ENCODE results near the gene NAV2.

NAV2 gene

GRCh38 chr11:19832086-19832750 is 119.6 kb downstream of the NAV2 start:
- DNase-seq (ENCODE audit: low read depth) = no peak

GRCh38 chr11:19832901-19833300 is 120.3 kb downstream of the NAV2 start:
- no peak for DNase-seq (ENCODE audit: low read depth)

GRCh38 chr11:19834771-19835170 is 122.1 kb downstream of the NAV2 start:
- DNase-seq (ENCODE audit: low read depth) = no peak

GRCh38 chr11:19836666-19837065 is 124.0 kb downstream of the NAV2 start:
- no peak for DNase-seq (ENCODE audit: low read depth)

- no peak for DNase-seq (ENCODE audit: low read depth)
Measured at GRCh38 chr11:19838994-19839768, 126.5 kb downstream of the NAV2 start.

GRCh38 chr11:19840961-19841360 is 128.3 kb downstream of the NAV2 start:
- DNase-seq (ENCODE audit: low read depth) = no peak

GRCh38 chr11:19842505-19842904 is 129.9 kb downstream of the NAV2 start:
- DNase-seq (ENCODE audit: low read depth) = no peak

- DNase-seq (ENCODE audit: low read depth) = no peak
Measured at GRCh38 chr11:19843079-19843478, 130.4 kb downstream of the NAV2 start.

GRCh38 chr11:19844012-19844411 is 131.4 kb downstream of the NAV2 start:
- no peak for DNase-seq (ENCODE audit: low read depth)

- no peak for DNase-seq (ENCODE audit: low read depth)
Measured at GRCh38 chr11:19844806-19845205, 132.2 kb downstream of the NAV2 start.

- DNase-seq (ENCODE audit: low read depth) = no peak
Measured at GRCh38 chr11:19845626-19846025, 133.0 kb downstream of the NAV2 start.

GRCh38 chr11:19846654-19847305 is 134.1 kb downstream of the NAV2 start:
- DNase-seq (ENCODE audit: low read depth) = no peak

- DNase-seq (ENCODE audit: low read depth) = no peak
Measured at GRCh38 chr11:19848219-19848618, 135.6 kb downstream of the NAV2 start.

- DNase-seq (ENCODE audit: low read depth) = no peak
Measured at GRCh38 chr11:19849107-19849789, 136.6 kb downstream of the NAV2 start.

- no peak for DNase-seq (ENCODE audit: low read depth)
Measured at GRCh38 chr11:19849947-19850593, 137.4 kb downstream of the NAV2 start.

GRCh38 chr11:19852288-19852687 is 139.7 kb downstream of the NAV2 start:
- DNase-seq (ENCODE audit: low read depth) = no peak

- DNase-seq (ENCODE audit: low read depth) = no peak
Measured at GRCh38 chr11:19853016-19853415, 140.4 kb downstream of the NAV2 start.

GRCh38 chr11:19853920-19854319 is 141.3 kb downstream of the NAV2 start:
- DNase-seq (ENCODE audit: low read depth) = no peak

- no peak for DNase-seq (ENCODE audit: low read depth)
Measured at GRCh38 chr11:19861171-19861570, 148.5 kb downstream of the NAV2 start.

- no peak for DNase-seq (ENCODE audit: low read depth)
Measured at GRCh38 chr11:19862091-19862490, 149.5 kb downstream of the NAV2 start.

GRCh38 chr11:19864141-19865140 is 151.8 kb downstream of the NAV2 start:
- DNase-seq (ENCODE audit: low read depth) = no peak

All from T follicular helper cell (primary cell).